BE2C (cell line): ENCODE data around the gene MCEMP1.

Experiments used
- DNase-seq: peaks from one replicate; pipeline ENCODE4 v3.0.0-alpha.2; 2020
- H3K27me3 ChIP-seq: fragments of 250-450 bp; sonication (Bioruptor Pico); 2 replicates; pipeline ENCODE4 v1.5.1; 2020; ENCODE audit warnings: mild to moderate bottlenecking
- H3K36me3 ChIP-seq: fragments of 250-450 bp; sonication (Bioruptor Pico); 2 replicates; pipeline ENCODE4 v1.5.1; 2020; ENCODE audit warnings: mild to moderate bottlenecking
- H3K4me1 ChIP-seq: fragments of 250-450 bp; sonication (Bioruptor Pico); 2 replicates; pipeline ENCODE4 v1.5.1; 2020
- H3K4me3 ChIP-seq: 2 replicates; pipeline ENCODE4 v1.5.1; 2011; ENCODE audit warnings: low read depth, low read length
- H3K9me3 ChIP-seq: fragments of 250-450 bp; sonication (Bioruptor Pico); 2 replicates; pipeline ENCODE4 v1.5.1; 2020
- CTCF ChIP-seq: IDR thresholded peaks from 2 replicates; pipeline ENCODE4 v1.5.1; 2012; ENCODE audit warnings: mild to moderate bottlenecking, low read depth, low read length

The MCEMP1 gene

GRCh38 chr19:7709932-7710460 is 33.1 kb downstream of the MCEMP1 start:
- no peaks in the 10 kb centered on the region for H3K36me3 ChIP-seq
- H3K9me3 ChIP-seq: no peaks in the 10 kb centered on the region
- H3K27me3 ChIP-seq: peaks cover 4% of the 10 kb centered on the region; the same call in 1 of the 2 replicates
- no peak overlapping the region for H3K4me3 ChIP-seq
- no peaks in the 10 kb centered on the region for H3K4me1 ChIP-seq
- no peak for DNase-seq
- TF ChIP-seq CTCF: no peak

- Histone ChIP-seq H3K27me3 (peaks cover 4% of the 10 kb centered on the region; the same call in 1 of the 2 replicates), H3K36me3 (no peaks in the 10 kb centered on the region), H3K4me1 (no peaks in the 10 kb centered on the region), H3K9me3 (no peaks in the 10 kb centered on the region), H3K4me3 (no peak overlapping the region)
- DNase-seq: no peak
- no peak for TF ChIP-seq CTCF
These were observed 33.7 kb downstream of the MCEMP1 start for GRCh38 chr19:7710616-7711015.

DNA sequence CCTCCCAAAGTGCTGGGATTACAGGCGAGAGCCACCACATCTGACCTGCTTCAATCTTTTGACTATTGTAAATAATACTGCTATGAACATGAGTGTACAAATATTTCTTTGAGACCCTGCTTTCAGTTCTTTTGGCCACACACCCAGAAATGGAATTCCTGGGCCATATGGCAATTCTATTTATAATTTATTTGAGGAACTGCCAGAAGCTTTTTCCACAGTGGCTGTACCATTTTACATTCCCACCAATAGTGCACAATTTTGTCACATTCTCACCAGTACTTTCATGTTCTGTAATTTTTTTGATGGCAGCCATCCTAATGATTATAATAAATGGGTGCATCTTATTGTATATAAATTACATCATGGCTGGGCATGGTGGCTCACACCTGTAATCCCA is 38.8 kb downstream of the MCEMP1 start:
- no peak for TF ChIP-seq CTCF
- Histone ChIP-seq H3K9me3 (no peaks in the 10 kb centered on the region), H3K4me3 (no peak overlapping the region), H3K27me3 (no peaks in the 10 kb centered on the region; the same call in 1 of the 2 replicates), H3K4me1 (no peaks in the 10 kb centered on the region), H3K36me3 (no peaks in the 10 kb centered on the region)
- DNase-seq: no peak

DNA sequence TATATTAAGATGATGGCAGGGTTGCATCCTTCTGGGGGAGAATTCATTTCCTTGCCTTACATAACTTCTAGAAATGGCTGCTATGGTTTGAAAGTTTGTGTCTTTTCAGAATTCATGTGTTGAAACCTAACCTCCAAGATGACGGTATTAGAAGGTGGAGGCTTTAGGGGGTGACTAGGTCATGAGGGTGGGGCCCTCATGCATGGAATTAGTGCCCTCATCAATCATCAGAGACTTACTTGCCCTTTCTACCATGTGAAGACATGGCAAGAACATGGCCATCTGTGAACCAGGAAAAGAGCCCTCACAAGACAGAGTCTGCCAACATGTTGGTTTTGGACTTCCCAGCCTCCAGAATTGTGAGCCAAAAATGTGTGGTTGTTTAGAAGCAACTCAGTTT is 39.9 kb downstream of the MCEMP1 start:
- H3K9me3 ChIP-seq: no peaks in the 10 kb centered on the region
- no peaks in the 10 kb centered on the region for H3K36me3 ChIP-seq
- no peak for TF ChIP-seq CTCF
- no peaks in the 10 kb centered on the region for H3K4me1 ChIP-seq
- DNase-seq: no peak
- no peak overlapping the region for H3K4me3 ChIP-seq
- H3K27me3 ChIP-seq: no peaks in the 10 kb centered on the region; the same call in 1 of the 2 replicates

DNA sequence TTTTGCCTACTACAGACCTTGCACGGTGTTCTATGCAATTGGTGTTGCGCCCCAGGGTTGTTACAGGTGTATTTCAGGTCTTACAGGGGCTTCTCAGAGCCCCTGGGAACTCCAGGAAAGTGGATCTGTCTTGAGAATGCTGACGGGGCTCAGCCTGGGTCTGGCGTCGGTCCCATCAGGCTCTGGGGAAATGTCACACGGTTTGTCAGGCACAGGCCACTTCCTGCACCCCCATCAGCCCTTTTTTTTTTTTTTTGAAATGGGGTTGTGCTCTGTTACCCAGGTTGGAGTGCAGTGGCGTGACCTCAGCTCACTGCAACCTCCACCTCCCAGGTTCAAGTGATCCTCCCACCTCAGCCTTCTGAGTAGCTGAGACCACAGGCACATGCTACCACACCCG is 41.8 kb downstream of the MCEMP1 start:
- no peak for DNase-seq
- H3K4me1 ChIP-seq: no peaks in the 10 kb centered on the region
- no peak overlapping the region for H3K4me3 ChIP-seq
- no peaks in the 10 kb centered on the region; the same call in 1 of the 2 replicates for H3K27me3 ChIP-seq
- TF ChIP-seq CTCF: no peak
- no peaks in the 10 kb centered on the region for H3K36me3 ChIP-seq
- no peaks in the 10 kb centered on the region for H3K9me3 ChIP-seq

- Histone ChIP-seq H3K36me3 (no peaks in the 10 kb centered on the region), H3K9me3 (no peaks in the 10 kb centered on the region), H3K4me3 (no peak overlapping the region), H3K4me1 (no peaks in the 10 kb centered on the region), H3K27me3 (peaks cover 4% of the 10 kb centered on the region)
- DNase-seq: no peak
- TF ChIP-seq CTCF: no peak
These were observed 43.5 kb downstream of the MCEMP1 start for GRCh38 chr19:7720351-7720750.
